GM10847 (cell line): ENCODE results near the gene CDC42BPA.

Experiments used
- POLR2A ChIP-seq: IDR thresholded peaks from 2 replicates; pipeline ENCODE4 v1.6.1; 2011; ENCODE audit not compliant: insufficient read length; ENCODE audit errors: extremely low read depth

The CDC42BPA gene

DNA sequence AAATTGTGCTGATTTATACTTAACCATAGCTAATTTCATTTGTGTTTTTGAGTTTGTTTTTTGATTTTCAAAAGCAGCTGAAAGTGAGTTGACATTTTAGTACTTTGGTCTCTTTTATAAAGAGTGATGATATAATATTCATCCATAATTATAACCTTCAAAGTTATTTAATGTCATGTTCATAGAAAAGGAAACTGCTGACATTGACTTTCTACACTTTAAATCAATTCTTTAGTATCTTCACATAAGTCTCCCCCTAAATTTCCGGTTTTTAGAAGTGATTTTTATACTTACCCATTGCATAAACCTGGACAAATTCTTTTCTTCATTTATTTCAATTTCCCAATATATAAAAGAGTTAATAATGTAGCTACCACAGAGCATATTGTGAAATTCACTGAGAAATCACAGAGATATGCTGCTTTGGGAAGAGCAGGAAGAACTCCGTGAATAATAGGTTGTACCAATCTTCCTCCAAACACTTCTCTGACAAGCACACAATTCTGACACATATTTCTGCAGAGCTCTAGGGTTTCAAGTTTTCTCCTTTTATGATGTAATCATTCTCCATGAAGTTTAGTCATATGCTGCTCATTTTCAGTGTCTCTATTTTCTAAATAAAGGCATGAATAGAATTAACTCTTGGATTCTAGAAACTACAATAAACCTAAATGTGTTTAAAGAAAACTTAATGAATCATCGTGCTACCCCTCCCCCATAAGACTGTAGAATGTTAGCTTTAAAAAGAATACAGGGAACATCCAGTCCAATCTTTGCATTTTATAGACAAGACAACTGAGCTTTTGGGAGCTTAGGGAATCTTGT, 25.6 kb upstream of the CDC42BPA start:
- no peak for TF ChIP-seq POLR2A

DNA sequence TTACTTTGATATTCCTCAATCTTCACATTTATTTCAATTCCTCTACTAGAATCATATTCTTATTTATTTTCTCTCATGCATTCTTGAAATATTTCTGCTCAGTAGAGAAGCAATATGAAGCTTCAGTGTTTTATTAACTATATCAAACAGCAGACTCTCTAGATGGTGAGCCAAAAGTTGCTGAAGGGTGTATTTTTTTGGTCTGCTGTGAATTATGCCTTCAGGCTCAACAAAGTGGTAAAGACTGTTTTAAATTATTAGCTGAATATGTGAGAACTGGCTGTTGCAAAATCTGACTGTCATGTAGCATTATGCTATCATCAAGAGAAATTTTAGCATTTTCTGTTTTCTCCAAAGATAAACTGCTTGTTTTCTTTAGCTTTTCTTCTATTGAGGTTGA, 24.9 kb upstream of the CDC42BPA start:
- TF ChIP-seq POLR2A, result no peak

DNA sequence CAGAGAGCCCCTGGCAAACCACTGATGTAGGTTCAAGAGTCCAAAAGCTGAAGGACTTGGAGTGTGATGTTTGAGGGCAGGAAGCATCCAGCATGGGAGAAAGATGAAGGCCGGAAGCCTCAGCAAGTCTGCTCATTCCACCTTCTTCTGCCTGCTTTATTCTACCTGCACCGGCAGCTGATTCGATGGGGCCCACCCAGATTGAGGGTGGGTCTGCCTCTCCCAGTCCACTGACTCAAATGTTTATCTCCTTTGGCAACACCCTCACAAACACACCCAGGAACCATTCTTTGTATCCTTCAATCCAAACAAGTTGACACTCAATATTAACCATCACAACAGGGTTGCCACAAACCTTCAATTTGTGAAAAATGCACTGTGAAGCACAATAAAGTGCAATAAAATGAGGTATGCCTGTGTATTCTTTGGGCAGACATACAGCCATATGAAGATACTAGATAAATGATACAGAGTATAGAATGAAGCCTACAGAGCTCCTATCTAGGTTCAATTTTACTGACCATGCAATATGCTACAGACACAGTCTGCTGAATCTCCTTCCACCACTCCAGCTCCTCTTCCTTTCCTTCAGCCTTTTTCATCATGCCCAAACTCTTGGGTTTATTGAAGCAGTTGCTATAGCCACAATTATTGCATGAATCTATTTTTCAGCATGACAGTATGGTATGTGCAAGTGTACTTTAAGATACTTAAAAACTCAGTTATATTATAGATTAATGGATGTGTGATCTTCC, 24.0 kb upstream of the CDC42BPA start:
- TF ChIP-seq POLR2A, result no peak

DNA sequence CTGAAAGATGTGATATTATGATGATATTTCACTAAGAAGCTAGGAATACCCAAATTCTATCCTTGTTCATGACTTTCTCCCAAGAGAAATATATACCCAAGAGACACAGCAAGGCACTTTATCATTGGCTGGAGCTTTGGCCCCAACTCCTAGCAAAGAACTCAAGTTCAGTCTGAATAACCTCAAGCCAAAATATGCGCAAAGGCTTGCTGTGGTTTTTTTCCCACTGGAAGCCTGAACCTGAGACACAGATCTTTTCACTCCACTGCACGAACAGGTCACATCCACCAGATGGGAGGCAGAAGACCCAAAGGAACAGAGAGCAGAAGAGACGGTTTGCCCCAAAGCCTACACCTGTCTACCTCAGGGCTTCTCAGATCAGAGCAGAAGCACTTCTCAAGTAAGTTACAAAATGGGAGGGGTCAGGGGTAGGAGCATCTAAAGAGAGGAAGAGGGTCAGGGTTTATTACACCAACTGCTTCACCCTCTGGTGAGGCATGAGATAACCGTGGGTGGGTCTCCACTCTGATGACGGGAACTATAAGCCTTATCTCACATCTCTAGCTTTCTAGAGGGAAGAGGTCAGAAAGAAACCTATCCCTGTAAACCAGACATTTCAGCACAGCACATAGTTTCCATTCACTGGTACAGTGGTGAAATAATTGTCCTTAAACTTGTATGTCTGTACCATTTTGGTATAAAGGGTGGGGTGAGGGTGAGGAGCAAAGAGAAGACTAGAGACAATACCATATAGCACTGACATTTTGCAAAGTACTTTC, 17.1 kb upstream of the CDC42BPA start:
- no peak for TF ChIP-seq POLR2A

DNA sequence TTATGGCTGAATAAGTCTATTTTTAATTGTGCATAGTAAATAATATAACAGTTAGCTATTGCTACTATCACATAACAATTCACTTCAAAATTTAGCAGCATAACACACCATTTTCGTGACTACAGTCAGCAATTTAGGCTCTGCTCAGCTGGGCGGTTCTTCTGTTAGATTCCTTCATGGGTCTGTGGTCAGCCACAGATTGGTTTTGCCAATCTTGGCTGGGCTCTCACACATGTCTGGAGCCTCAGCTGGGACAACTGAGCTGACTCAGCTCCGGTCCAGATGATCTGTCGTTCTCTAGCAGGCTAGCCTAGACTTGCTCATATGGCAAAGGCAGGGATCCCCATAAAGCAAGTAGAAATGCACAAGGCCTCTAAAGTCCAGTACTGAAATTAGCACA, 15.1 kb upstream of the CDC42BPA start:
- no peak for TF ChIP-seq POLR2A

DNA sequence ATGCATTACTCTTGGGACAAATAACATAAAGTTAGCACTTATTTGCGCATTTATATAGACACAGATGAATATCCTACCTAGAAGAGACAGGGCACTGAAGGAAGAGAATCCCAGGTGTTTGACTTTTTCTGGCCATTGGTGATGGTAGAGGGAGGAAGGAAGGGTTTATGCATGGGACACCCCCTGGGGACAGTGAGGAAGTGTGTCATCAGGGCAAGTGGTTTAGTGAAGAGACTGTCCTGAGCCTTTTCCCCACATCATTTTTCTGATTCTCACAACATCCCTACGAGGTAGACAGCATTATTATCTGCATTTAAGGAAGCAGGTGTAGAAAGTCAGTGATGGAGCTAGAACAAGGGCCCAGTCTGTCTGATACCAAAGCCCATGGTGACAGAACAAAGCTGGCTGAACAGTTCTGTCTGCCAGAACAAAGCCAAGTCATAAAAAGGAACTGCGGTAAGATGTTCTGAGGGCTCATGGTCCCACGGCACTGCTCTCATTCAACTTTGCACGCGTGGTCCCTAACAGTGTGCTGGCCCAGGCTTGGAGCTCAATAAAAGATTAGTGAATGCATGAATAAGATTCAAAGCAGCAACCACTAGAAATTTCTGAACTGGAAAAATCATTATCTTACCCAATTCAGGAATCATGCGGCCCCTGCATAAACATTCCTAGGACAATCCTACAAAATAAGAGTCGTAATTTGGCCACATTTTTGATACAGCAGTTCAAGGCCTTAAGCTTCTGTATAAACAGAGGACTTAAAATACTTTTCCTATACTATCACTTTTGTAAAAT, 12.2 kb upstream of the CDC42BPA start:
- no peak for TF ChIP-seq POLR2A

DNA sequence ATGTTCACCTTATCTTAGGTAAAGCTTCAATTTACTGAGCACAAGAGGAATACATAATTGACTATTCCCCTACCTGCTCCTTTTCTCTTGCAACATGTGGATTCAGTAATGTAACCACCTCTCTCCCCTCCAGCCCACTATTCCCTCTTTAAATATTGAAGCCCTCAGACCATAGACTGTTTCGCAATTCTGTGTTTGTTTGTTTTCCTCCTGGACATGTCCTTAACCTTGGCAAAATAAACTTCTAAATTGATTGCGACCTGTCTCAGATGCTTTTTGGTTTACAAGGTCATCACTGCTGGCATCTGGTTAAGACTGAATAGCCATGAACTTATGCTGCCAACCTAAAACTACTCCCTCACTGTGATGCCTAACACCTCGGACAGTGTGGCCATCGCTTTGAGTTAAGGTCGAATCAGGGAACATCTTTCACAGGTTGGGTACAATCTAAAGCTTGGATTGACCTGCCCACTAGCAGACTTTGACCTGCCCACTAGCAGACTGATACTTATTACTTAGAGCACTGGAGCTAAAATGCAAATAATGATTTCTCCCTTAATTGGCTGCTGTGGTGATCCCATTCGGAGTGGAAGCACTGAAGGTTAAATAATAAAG, 10.2 kb upstream of the CDC42BPA start:
- no peak for TF ChIP-seq POLR2A

DNA sequence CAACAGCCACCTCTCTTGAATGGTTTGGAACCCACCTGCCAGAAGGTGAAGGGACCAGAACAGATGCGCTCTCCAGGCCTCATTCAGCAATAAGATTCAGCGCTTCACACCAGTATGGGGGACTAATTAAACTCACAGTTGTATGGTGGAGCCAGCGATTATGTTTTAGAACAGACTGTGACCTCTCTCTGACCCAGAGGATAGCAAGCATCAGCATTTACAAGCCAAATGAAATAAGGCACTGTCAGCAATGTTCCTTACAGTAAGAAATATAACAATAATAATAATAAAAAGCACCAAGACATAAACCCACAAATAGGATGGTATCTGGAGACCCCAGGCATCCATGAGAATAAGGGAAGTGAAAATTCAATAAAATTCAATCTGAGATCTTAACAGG, 6.9 kb upstream of the CDC42BPA start:
- no peak for TF ChIP-seq POLR2A

DNA sequence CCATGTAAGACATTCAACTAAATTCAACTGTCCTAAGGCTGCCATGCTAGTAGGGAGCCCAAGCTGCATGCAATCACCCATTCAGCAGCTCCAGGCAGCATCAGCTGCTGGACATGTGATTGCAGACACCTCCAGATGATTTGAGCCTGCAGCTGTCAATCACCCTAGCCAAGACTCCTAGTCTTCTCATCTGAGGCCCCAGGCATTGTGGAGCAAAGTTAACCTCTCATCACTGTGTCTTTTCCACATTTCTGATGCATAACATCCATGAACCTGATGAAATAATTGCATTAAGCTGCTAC, 5.6 kb upstream of the CDC42BPA start:
- TF ChIP-seq POLR2A, result no peak

DNA sequence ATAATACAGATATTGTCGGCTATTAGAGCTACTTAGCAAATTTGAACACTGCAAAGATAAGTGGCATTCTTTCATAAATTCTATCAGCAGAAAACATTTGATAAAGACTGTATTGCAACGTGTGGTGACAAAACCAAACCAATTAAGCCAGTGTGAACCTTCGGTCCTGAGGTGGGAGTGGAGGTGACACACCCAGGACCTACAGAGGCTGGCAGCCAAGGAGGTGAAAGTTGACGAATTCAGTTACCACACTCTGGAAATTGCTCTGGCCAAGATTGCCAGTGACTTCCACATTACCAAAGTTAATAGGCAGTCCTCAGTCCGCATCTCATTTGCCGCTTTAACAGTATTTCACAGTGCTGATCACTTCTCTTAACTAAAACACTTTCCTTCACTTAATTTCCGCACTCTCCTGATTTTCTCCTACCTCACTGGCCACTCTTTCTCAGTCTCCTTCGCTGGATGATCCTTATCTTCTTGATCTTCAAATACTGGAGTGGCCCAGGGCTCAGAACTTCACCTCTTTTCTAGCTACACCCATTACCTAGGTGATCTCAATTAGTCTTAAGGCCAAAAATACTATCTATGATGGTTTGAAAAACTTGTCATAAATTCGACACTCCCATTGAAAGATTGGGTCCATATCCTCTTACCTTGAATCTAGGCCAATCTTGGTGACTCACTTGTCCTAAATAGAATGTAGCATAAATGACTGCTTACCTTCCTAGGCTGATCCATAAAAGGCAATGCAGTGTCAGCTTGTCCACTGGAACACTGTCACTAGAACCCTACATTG, 5.1 kb upstream of the CDC42BPA start:
- no peak for TF ChIP-seq POLR2A

DNA sequence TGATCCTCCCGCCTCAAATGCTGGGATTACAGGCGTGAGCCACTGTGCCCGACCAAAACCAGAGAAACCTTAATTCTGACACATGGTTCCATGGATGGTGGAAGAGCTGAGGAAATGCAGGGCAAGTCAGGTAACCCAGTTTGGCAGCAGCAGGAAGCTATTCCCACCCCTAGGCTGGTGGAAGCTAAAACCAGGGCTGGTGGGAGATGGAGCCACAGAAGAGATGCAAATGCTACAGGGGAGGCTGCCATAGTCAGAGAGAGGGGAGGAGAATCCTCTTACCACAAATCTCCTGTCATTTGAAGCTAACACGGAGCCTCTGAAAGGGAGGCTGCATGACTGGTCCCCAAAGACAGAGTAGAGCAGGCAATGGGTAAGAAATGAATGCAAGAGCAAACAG, 4.1 kb upstream of the CDC42BPA start:
- TF ChIP-seq POLR2A, result no peak

DNA sequence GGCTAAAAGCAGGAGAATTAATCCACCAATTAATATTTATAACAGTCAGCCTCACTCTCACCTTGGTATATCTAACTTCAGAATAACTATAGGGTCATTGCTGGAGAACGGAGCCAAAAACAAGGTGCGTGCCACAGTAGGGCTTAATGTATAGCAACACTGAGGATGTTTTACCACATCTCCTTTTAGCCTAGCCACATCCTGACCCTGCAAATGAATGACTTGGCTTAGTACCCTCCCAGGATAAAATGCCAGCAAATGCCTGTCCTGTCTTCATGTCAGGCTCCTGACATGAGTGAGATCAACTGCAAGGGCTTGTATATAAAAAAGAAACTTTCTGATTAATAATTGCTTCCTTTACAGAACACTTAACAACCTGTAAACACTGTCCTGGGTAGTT, 2.7 kb upstream of the CDC42BPA start:
- TF ChIP-seq POLR2A, result no peak

DNA sequence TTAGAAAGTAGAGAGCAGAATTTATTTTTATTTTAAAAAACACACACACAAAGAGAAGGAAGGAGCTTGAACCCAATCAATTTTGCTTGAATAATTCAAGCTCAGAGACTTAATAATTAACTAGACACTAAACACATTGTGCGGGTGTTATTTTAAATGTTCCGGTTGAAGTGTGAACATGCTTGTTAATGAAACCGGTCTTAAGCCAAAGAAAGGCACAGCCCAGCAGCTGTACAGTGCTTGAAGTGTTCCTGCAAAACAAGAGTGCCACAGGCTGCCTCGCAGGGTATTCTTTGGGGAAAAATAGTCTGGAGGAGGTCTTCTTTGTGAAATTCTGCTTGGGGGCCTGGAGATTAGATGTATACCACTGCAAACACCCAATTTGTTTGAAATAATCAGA, 2.2 kb upstream of the CDC42BPA start:
- no peak for TF ChIP-seq POLR2A
